Transverse colon (tissue), 3 donors: Measurements from ENCODE around the gene PANK3.

Experiments
- CTCF ChIP-seq, 5 experiments: fragments of 200-600 bp in 3 of 5; fragments of 450-650 bp in 2 of 5; sonication (generic) in 3 of 5; IDR thresholded peaks; 1 replicate in 2 of 5; 2 replicates in 3 of 5; pipeline ENCODE4 v1.5.1; 2016 to 2017; ENCODE audit warnings: antibody characterized with exemption in 5 of 5, inconsistent platforms in 3 of 5, mild to moderate bottlenecking in 2 of 5, moderate library complexity in 1 of 5
- EP300 ChIP-seq: sonication (generic); formaldehyde crosslinking; IDR thresholded peaks from one replicate; pipeline ENCODE4 v1.6.1; 2017; ENCODE audit warnings: antibody characterized with exemption, low read depth
- POLR2A ChIP-seq: fragments of 450-650 bp; IDR thresholded peaks from one replicate; pipeline ENCODE4 v1.6.1; 2016; ENCODE audit warnings: antibody characterized with exemption, mild to moderate bottlenecking, moderate library complexity

GRCh38 chr5:168596927-168597326 is 17.8 kb upstream of the PANK3 start:
- TF ChIP-seq POLR2A: no peak
- TF ChIP-seq EP300: no peak
- TF ChIP-seq CTCF (IDR thresholded peaks at IDR 0.05): no peak
